ENCODE results near the gene DAB2IP. TPM values are rescaled to one million over a fixed set of nuclear protein-coding genes. Genes with fewer than 3 reads are reported as not detected.
A peak's percentile ranks its signal among the peaks of the same experiment; 100 is the strongest.

The DAB2IP gene
- total RNA-seq, 1 donor from 2014 or later: 46.0 TPM

DNA sequence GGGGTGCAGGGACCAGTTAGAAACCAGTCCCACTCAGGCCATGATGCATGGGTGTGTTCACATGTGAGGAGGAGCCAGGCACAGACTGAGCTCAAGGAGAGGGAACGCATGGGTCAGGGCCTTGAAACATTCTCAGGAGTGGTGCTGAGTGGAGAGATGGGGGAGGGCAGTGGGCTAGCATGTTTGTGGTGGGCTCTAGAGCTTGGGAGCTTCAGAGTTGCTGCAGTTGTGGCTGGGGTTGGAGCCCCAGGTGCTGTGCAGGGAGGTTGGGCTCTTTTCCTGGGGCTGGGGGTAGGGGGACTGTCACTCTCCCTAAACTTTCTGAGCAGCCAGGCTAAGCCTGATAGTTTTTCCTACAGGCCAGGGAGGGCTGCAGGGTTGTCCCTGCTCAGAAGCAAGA, 95.4 kb downstream of the DAB2IP start:
- no peak for ATAC-seq

DNA sequence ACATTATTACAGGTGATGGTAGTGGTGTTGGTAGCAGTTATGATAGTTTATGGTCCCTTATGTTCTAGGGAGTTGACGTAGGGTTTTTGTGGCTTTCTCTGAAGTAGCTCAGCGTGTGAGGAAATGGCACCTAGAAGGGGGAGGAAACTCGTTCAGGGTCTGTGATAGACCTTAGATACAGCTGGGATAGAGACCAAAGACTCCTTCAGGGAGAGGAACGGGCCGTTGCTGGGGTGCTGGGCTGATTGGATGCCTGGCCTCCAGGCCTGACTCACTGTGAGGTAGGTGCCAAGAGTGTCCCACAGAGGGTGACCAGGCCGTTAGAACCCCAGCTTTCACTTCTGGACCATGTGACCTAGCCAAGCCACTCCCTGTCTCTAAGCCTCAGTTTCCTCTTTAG, 96.6 kb downstream of the DAB2IP start:
- ATAC-seq: peak; percentile 65

DNA sequence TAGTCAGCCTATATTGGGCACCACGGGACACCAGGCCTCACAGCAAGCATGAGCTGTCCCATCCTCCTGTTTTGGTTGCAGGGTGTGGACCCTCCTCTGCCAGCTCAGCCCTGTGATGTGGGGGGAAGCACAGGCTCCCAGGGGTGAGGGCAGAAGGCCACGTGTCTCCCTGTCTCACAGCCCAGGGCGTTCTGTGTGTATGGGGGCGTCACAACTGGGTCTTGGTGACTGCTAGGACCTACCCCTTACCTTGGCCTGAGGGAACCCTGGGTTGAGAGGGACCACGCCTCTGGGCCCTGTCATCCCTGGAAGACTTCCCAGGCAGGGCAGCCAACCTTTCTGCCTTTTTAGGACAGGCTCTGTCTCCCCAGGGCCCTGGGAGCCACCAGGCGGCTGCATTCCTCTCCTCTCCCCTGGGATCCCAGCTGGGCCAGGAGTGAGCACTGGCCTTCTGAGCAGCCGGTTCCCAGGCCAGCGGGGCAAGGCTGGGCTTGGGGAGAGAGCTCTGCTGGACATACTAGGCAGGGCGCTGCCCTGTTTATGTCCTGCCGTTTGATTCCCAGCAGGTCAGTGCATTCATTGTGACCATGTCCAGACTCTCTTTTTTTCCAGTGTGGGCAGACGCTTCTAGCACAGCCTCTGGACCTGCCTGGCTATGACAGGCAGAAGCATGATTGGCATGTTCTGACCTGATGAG, 97.4 kb downstream of the DAB2IP start:
- ATAC-seq: peak; percentile 16

DNA sequence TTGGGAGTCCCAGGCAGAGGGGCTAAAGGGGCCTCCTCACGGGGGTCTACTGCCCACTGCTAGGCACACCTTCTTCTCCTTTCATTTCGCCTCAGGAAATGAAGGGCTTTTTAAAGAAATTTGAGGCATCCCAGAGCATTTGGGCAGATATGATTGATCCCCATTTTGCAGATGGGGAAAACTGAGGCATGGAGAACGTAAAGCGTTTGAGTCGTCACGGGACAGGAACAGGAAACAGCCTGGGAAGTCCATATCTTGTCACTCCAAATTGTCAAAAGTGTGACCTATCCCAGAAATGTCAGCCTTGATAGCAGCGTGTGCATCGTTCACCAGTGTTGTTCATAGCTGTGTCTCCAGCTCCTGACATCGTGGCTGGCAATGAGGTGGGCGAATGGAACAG, 98.2 kb downstream of the DAB2IP start:
- ATAC-seq: no peak

DNA sequence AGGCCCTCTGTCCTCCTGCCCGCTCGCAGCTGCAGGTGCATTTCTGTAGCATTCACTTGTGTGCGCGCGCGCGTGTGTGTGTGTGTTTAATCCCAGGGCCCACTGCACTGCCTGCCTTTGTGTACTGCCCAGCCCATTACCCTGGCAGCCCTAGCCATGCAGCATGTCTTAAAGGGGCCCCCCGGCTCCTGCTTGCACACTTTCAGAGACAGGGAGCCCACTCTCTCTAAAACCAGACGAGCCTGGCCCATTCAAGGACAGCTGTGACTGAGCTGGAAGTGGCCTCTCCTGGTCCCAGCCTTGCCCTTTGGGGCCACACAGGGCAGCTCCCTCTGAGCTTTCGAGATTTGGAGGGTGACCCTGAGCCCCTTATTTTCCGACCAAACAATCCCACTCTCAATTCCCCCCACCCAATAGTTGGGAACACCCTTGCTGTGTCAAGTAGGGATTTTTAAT, 98.9 kb downstream of the DAB2IP start:
- ATAC-seq: no peak

DNA sequence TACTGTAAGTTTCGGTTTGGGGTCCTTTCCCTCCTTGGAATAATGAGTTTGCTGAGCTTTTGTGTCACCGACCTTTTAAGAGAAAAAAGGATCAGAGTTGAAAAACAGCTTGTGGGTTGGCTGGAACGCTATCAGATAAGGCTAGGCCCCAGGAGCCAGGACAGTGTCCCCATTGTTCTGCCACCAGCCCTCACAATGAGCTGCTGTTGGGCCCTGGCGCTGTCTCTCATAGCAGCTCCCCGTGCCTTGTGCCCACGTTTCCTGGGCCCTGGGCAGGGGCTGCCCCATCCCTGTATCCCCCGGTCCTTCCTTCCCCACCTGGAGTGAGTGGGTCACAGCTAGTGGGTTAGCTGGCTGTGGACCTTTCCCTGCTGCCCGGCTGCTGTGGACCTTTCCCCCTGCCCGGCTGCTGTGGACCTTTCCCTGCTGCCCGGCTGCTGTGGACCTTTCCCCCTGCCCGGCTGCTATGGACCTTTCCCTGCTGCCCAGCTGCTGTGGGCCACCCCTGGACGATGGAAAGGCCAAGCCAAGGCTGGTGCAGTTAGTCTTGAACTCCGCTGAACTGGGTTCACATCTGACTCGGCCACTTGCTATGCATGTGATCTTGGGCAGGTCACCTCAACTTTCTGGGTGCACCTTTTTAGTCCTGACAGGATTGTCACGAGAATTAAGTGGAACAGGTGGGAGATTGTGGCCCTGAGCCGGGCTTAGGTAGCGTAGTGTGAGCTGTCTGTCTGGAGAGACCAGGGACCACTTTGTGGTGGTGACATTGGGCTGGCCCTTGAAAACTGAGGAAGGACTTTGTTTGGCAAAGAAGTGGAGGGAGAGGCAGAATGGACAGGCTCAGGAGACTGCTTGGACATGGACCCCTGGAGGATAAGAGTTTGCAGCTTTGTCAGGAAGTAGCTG, 99.5 kb downstream of the DAB2IP start:
- ATAC-seq: no peak

DNA sequence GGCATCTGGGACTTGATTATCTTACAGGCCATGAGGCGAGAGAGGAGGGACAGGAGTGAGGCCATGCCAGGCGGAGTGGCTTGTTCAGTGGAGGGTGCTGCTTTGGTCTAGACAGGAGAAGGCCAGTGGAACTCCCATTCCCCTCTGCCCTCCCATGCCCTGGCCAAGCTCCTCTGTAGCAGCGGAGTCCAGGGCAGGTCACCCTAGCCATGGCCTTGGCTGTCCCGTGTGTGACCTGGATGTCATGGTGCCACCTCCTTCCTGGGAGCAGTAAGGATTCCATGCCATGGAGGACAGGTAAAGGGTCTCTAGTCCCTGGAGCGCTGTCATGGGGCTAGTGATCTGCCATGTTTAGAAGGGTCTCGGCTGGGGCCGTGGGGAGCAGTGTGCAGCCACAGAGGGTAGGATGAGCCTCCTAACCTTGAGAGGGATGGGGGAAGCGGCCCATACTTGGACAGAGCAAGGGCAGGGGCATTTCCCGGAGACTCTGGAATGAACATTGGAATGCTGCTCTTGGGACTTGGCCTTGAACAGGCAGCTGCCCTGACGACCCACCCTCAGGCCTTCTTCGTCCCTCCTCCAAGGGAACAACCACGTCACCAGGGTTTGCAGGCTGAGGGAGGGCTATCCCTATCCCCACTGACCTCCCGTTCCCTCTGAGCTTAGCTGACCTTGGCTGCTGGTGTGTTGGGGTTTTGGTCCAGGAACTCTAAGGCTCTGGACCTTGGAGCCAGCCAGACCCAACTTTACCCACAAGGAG, 100.4 kb downstream of the DAB2IP start:
- no peak for ATAC-seq

DNA sequence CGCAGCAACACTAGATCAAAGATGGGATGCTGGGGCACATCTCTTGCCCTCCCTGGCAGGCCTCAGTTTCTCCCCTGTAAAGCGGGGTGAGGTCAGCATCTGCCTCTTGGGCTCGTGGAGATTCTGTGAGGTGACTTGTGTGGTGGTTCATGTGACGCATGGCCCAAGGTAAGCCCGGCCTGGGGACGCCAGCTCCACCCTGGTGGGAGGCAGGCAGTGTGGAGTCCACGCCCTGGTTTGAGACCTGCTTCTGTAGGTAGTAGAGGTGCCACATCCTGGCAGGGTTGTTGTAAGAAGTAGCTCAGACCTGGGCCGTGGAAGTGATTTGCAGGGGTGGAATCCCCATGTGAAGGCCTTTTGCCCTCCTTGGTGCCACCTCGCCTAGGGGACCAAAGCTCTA, 101.5 kb downstream of the DAB2IP start:
- ATAC-seq: no peak

DNA sequence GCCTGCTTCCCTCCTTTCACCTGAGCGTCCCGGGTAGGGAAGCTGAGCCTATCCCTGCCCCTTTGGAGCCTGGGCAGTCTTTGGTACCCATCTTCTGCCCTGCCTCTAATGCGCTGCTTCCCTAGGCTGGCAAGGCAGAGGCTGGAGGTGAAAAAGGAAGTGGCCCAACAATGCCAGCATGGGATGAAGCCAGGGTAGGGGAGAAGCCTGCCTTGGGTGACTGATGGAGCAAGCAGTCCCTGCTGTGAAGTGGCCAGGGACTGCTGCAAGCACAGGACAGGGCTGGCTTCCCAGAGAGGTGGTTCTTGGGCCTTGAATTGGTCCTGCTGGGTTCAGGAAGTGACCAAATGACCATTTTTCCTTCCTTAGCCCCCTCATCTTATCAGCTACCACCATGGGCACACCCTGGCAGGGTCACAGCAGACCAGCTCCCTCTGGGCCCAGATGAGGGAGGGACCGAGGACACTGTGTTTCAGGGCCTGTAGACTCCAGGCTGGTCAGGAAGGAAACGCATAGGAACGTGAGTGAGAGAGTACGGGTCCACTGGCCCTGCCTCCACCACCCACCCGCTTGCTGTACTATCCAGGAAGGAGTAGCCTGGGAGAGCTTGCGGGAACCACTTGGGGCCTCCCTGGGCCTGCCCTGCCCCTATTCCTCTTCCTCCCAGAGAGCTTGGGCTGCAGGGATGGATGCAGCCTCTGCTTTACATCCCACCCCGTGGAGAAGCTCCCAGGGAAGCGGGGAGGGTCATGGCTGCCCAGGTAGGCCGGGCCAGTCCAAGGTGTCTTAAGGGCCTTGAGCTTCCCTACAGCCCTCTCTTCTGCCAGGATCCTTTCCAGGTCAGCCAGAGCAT, 102.6 kb downstream of the DAB2IP start:
- ATAC-seq: peak; percentile 25

DNA sequence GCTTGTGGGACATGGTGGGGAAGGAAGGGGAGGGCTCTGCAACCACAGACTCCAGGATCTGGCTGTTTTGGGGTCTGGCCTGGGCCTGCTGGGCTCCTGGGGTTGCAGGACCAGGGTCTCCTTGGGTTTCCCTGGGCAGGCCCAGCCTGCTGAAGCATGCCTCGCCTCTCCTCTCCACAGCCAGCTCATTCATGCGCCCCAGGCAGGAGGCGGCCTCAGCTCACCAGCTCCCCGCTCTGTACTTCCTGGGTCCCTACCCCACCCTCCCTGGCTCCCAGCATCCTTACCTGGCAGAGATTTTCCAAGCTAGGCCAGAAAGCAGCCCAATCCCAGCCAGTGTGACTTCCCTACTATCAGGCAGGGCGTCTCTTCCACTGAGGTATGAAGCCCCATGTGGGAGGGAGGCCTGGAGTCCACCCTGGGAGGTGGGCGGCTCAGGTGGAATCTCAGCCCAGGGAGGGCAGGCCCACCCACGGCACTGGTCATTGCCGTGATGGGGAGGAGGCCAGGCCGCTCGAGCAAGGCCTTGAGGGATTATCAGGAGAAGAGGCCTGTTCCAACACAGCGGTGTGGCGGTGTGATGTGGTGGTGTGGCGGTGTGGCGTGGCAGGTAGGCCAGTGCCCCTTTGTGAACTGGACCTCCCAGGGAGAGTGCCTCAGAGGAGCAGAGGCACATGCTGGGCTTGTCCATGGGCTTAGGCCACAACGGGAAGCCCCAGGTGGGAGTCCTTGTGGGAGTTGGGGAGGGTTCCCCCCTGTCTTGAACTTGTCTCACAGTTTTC, 103.4 kb downstream of the DAB2IP start:
- peak; percentile 76 for ATAC-seq

DNA sequence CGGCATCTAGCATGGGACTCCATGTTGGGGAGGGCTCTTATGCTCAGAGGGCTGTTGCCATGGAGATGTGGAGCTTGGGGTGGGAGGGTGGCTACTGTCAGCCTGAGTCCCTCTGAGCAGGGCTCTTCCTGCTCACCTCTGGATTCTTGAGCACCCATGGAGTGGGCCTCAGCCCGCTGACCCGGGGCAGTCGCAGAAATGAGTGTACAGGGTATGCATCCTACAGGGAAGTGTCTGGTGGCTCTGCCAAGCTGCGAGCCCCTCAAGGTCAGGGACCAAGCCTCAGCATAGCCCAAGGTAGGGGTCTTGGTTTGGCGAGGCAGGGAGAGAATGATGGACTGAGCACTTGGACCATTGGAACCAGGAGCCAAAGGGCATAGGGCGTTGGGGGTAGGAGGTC, 104.1 kb downstream of the DAB2IP start:
- no peak for ATAC-seq

DNA sequence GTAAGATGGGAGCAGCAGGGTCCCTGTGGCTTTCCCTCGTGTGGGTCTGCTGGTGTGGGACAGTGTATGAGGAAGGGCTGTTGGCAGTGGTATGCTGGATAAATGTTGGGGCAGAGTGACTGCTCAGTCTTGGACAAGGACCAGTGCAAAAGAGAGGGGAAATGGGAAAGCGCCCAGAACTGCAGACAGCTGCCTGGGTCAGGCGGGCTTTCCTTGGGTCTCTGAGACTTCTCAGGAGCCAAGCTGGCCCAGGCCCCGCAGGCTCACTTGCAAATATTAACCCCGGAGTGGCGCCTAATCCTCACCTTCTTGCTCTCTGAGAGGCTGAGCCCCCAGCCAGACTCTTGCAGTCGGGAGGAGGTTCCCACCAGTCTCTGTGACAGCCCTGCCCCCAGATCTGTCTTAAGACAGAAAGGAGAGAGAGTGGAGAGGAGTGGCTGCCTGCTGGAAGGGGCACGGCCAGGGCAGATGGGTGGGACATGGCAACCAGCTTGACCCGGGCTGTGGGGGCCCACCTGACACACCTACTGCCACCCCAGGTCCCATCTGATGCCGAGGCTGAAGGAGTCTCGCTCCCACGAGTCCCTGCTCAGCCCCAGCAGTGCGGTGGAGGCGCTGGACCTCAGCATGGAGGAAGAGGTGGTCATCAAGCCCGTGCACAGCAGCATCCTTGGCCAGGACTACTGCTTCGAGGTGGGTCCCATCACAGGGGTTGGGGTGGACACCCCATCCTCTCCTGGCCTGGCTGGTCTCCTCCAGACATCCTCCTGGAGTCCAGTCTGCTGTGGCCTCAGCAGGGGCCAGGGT, 105.2 kb downstream of the DAB2IP start:
- no peak for ATAC-seq

DNA sequence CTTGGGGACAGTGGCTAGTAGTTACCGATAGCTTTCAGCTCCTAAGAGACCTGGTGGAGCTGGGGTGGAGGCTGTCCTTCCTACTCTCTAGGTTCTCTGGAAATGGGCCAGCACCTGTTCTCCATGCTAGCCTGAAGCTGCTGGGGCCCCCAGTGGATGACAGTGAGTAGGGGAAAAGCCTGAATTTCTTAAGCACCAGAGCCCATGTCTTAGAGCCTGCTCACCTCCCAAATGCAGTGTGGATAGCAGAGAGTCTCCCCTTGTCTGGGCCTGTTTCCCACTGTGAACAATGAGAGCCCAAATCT, 105.8 kb downstream of the DAB2IP start:
- no peak for ATAC-seq

DNA sequence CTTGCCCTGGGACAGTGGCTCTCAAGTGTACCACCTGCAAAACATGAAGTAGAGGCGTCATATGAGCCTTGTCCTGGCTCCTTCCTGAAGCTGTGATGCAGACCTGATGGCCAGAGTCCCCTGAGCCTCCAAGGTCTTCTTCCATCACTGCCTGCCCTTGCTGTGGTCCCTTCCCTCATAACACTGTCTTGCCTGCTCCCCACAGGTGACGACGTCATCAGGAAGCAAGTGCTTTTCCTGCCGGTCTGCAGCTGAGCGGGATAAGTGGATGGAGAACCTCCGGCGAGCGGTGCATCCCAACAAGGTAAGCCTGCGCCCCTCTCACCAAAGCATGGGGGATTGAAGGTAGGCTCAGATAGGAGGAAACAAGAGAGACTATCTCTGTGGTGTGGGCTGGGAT, 107.3 kb downstream of the DAB2IP start:
- no peak for ATAC-seq

DNA sequence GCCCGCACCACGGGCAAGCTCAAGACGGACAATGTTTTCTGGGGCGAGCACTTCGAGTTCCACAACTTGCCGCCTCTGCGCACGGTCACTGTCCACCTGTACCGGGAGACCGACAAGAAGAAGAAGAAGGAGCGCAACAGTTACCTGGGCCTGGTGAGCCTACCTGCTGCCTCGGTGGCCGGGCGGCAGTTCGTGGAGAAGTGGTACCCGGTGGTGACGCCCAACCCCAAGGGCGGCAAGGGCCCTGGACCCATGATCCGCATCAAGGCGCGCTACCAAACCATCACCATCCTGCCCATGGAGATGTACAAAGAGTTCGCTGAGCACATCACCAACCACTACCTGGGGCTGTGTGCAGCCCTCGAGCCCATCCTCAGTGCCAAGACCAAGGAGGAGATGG, 108.6 kb downstream of the DAB2IP start:
- no peak for ATAC-seq

DNA sequence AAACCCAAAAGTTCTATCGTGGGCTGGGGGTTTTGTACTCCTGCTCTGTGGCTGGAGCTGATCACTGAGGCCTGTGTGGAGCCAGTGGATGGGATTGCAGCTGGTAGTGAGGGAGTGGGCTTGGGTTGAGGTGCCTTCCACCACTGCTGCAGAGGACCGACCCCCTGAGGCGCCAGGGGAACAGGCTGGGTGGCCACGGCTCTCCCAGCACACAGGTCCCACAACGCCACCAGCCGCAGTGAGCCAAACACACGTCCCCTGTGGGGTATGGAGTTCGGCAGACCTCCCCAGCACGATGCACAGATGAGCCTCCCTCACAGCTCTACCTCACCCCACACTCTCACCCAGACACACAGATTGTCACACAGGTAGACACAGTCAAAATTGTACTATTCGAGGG, 109.1 kb downstream of the DAB2IP start:
- ATAC-seq: no peak

DNA sequence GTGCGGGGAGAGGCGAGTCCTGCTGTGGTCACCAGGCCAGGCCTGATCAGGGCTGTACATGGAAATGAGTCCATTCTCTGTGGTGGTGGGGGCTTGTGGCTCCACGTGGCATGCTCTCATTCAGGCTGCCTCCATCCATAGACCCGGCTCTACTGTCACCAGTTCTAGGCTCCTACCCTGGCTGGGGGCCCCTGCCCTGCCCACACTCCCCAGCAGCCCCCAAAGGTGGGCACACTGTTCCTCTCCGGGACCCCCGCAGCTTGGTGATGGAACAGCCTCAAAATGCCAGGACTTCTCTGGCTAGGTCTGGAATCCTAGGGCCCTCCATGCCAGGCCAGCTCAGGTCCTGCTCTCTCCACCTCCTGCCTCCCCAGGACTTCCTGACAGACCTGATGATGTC, 111.7 kb downstream of the DAB2IP start:
- ATAC-seq: no peak

DNA sequence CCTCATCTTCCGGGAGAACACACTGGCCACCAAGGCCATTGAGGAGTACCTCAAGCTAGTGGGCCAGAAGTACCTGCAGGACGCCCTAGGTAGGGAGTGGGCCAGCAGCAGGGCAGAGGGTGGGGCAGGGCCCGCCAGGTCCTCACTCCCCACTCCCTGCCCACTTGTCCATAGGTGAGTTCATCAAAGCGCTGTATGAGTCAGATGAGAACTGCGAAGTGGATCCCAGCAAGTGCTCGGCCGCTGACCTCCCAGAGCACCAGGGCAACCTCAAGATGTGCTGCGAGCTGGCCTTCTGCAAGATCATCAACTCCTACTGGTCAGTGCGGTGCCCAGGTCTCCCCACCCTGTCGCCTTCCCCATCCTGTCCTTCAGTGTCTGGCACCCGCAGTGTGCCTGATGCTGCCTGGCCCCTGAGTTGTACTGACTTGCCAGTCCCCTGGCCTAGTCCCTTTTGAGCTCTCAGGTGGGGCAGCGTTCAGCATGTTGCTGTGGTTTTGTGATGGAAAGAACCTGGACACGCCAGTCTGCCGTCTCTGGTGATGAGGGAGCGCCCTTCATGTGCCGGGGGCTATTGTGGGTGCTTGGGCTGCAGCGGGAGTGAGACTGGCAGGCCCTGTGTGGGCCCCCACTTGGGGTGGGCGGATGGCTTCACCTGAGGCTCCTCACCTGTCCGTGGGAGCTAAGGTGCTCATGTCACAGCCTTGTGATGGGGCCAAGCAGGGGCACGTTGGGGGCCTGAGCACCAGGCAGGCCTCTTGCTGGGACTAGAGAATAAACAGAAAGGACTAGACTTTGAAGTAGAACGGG, 112.3 kb downstream of the DAB2IP start:
- no peak for ATAC-seq

DNA sequence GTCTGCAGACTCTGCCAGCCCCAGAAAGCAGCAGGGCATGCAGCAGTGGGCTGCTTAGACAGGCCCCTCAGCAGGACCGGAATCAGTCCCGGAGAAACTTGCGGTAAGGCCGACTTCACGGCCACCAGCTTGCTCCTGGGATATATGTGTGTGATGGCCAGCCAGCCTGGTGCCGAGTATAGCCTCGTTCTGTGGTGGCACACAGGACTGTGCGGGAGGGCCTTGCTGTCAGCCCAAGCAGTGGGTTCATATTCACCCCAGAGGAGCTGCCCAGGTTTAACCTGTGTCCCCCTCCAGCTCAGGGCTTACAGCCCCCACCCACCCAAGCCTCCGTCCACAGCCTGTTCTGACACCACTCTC, 112.9 kb downstream of the DAB2IP start:
- no peak for ATAC-seq

All from esophagus mucosa (tissue), 1 donor.